ENCODE results near the gene ZBTB34.

- TF ChIP-seq POLR2AphosphoS5 (IDR thresholded peaks at IDR 0.05; ENCODE audit: low read depth, low read length) (no peak), POLR2A (IDR thresholded peaks at IDR 0.05; ENCODE audit: low read depth, low read length) (no peak), TAF1 (IDR thresholded peaks at IDR 0.05; ENCODE audit: borderline replicate concordance, low read depth, low read length) (no peak)
These were observed 45.7 kb downstream of the ZBTB34 start for GRCh38 chr9:126906091-126906490.

All from GM12892 (cell line).